ENCODE measurements around the gene AUTS2. TPM values are rescaled to one million over a fixed set of nuclear protein-coding genes. Genes with fewer than 3 reads are reported as not detected.

AUTS2 gene
- polyA plus RNA-seq, 1 donor from 2014 or later, result 97.3 TPM

DNA sequence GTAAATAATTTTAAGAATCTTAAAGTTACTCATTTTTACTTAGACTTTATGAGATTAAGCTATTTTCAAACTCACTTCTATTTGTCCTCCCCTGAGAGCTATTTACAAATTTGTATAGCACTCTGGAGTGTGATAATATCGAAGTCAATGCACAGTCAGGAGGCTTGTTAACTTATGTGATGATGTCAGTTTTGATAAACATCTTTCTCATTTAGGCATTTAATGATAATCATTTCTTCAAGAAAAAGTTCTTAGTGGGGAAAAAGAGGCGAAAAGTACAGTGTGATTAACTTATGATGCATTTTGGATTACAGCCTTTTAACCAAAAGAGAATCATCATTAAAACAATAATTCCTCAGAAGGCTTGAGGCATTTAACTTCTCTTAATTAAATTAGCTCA is 468.6 kb downstream of the AUTS2 start:
- Histone ChIP-seq H3K9me2 (ENCODE audit: insufficient read depth, low read length) (no peaks in the 10 kb centered on the region), H3K27ac (ENCODE audit: low read length) (no peak overlapping the region), H3K27me3 (ENCODE audit: insufficient read depth, low read depth, low read length) (no peaks in the 10 kb centered on the region), H3K4me2 (ENCODE audit: low read length) (no peak overlapping the region), H3F3A (ENCODE audit: insufficient read depth, low read length, poor library complexity, severe bottlenecking) (no peaks in the 10 kb centered on the region), H3K9ac (ENCODE audit: low read length) (no peak overlapping the region), H3K36me3 (ENCODE audit: insufficient read depth, low read length) (no peaks in the 10 kb centered on the region), H3K79me2 (replicated peaks; ENCODE audit: insufficient read depth, low read length) (peaks cover 3% of the 10 kb centered on the region), H4K20me1 (ENCODE audit: insufficient read depth) (no peaks in the 10 kb centered on the region), H2AFZ (ENCODE audit: low read depth, low read length) (no peak overlapping the region), H3K4me3 (ENCODE audit: low read length) (no peak overlapping the region), H3K9me3 (ENCODE audit: low read length) (no peaks in the 10 kb centered on the region)
- TF ChIP-seq MXI1 (conservative IDR thresholded peaks at IDR 0.05; ENCODE audit: poor library complexity, severe bottlenecking) (no peak), SMC3 (conservative IDR thresholded peaks at IDR 0.05; ENCODE audit: poor library complexity) (no peak), RAD21 (conservative IDR thresholded peaks at IDR 0.05) (no peak), EZH2 (IDR thresholded peaks at IDR 0.05; ENCODE audit: borderline replicate concordance, insufficient read depth, low read length, poor library complexity, severe bottlenecking) (no peak), POLR2AphosphoS5 (IDR thresholded peaks at IDR 0.05) (no peak), TAF1 (IDR thresholded peaks at IDR 0.05; ENCODE audit: low read depth) (no peak), EP300 (conservative IDR thresholded peaks at IDR 0.05; ENCODE audit: poor library complexity, severe bottlenecking) (no peak)
- TF ChIP-seq, protein P1, sequence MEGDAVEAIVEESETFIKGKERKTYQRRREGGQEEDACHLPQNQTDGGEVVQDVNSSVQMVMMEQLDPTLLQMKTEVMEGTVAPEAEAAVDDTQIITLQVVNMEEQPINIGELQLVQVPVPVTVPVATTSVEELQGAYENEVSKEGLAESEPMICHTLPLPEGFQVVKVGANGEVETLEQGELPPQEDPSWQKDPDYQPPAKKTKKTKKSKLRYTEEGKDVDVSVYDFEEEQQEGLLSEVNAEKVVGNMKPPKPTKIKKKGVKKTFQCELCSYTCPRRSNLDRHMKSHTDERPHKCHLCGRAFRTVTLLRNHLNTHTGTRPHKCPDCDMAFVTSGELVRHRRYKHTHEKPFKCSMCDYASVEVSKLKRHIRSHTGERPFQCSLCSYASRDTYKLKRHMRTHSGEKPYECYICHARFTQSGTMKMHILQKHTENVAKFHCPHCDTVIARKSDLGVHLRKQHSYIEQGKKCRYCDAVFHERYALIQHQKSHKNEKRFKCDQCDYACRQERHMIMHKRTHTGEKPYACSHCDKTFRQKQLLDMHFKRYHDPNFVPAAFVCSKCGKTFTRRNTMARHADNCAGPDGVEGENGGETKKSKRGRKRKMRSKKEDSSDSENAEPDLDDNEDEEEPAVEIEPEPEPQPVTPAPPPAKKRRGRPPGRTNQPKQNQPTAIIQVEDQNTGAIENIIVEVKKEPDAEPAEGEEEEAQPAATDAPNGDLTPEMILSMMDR (IDR thresholded peaks at IDR 0.05; ENCODE audit: poor library complexity, severe bottlenecking), result no peak
- TF ChIP-seq, protein P2, sequence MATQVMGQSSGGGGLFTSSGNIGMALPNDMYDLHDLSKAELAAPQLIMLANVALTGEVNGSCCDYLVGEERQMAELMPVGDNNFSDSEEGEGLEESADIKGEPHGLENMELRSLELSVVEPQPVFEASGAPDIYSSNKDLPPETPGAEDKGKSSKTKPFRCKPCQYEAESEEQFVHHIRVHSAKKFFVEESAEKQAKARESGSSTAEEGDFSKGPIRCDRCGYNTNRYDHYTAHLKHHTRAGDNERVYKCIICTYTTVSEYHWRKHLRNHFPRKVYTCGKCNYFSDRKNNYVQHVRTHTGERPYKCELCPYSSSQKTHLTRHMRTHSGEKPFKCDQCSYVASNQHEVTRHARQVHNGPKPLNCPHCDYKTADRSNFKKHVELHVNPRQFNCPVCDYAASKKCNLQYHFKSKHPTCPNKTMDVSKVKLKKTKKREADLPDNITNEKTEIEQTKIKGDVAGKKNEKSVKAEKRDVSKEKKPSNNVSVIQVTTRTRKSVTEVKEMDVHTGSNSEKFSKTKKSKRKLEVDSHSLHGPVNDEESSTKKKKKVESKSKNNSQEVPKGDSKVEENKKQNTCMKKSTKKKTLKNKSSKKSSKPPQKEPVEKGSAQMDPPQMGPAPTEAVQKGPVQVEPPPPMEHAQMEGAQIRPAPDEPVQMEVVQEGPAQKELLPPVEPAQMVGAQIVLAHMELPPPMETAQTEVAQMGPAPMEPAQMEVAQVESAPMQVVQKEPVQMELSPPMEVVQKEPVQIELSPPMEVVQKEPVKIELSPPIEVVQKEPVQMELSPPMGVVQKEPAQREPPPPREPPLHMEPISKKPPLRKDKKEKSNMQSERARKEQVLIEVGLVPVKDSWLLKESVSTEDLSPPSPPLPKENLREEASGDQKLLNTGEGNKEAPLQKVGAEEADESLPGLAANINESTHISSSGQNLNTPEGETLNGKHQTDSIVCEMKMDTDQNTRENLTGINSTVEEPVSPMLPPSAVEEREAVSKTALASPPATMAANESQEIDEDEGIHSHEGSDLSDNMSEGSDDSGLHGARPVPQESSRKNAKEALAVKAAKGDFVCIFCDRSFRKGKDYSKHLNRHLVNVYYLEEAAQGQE (IDR thresholded peaks at IDR 0.05; ENCODE audit: borderline replicate concordance), result no peak

DNA sequence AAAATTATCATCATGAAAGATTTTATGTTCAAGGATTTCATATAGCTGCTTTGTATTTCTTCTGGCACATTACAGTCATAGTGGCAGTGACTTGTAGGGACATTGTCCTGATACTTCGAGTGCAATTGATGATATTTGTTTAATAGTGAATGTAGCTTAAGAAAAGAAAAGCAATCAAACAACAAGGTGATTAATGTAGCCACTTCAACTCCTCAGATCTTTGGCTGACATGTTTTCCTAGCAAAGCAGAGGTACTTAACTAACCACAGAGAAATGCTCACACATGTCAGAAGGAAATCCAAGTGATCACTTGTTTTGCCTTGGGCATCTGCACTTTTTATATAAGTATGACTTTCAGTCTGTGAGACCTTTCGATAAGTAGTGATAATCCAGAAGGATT is 470.3 kb downstream of the AUTS2 start:
- H3K27me3 ChIP-seq (ENCODE audit: insufficient read depth, low read depth, low read length), result no peaks in the 10 kb centered on the region
- H3K36me3 ChIP-seq (ENCODE audit: insufficient read depth, low read length), result no peaks in the 10 kb centered on the region
- H4K20me1 ChIP-seq (ENCODE audit: insufficient read depth), result no peaks in the 10 kb centered on the region
- H3K9ac ChIP-seq (ENCODE audit: low read length), result no peak overlapping the region
- TF ChIP-seq, protein P1 (IDR thresholded peaks at IDR 0.05; ENCODE audit: poor library complexity, severe bottlenecking), result no peak
- TF ChIP-seq RAD21 (conservative IDR thresholded peaks at IDR 0.05), result no peak
- TF ChIP-seq EZH2 (IDR thresholded peaks at IDR 0.05; ENCODE audit: borderline replicate concordance, insufficient read depth, low read length, poor library complexity, severe bottlenecking), result no peak
- TF ChIP-seq MXI1 (conservative IDR thresholded peaks at IDR 0.05; ENCODE audit: poor library complexity, severe bottlenecking), result no peak
- no peak for TF ChIP-seq EP300 (conservative IDR thresholded peaks at IDR 0.05; ENCODE audit: poor library complexity, severe bottlenecking)
- no peak overlapping the region for H3K4me3 ChIP-seq (ENCODE audit: low read length)
- peaks cover 5% of the 10 kb centered on the region for H3K79me2 ChIP-seq (replicated peaks; ENCODE audit: insufficient read depth, low read length)
- H3K4me2 ChIP-seq (ENCODE audit: low read length), result no peak overlapping the region
- H3K9me2 ChIP-seq (ENCODE audit: insufficient read depth, low read length), result no peaks in the 10 kb centered on the region
- no peak overlapping the region for H2AFZ ChIP-seq (ENCODE audit: low read depth, low read length)
- no peaks in the 10 kb centered on the region for H3F3A ChIP-seq (ENCODE audit: insufficient read depth, low read length, poor library complexity, severe bottlenecking)
- H3K27ac ChIP-seq (ENCODE audit: low read length), result no peak overlapping the region
- H3K9me3 ChIP-seq (ENCODE audit: low read length), result no peaks in the 10 kb centered on the region
